A549 (cell line): ENCODE results near the gene C1R. TPM values are rescaled to one million over a fixed set of nuclear protein-coding genes. Genes with fewer than 3 reads are reported as not detected.

ENCODE experiments used
- ATAC-seq, 2 experiments: fragments of 200-7000 bp in 1 of 2; fragments of >200 bp in 1 of 2; cut with Nextera tagmentation in 1 of 2; cut with Tn5 transposase in 1 of 2; 3 replicates each; pipeline versions ENCODE4 v1.8.0 to v1.9.1; 2018 to 2020; ENCODE audit warnings: mild to moderate bottlenecking in 1 of 2, moderate library complexity in 1 of 2
- CTCF ChIA-PET: fragments of 300-600 bp; sonication (Branson Sonifier 250); formaldehyde crosslinking; extraction: SDS; loops from one replicate; lab custom pipeline; 2021; ENCODE audit warnings: antibody characterized with exemption, inconsistent platforms; lab: Yijun Ruan, JAX
- POLR2A ChIA-PET: fragments of 350-600 bp; formaldehyde crosslinking; extraction: SDS; loops from one replicate; lab custom pipeline; 2021; ENCODE audit warnings: antibody characterized with exemption, inconsistent platforms; lab: Yijun Ruan, JAX
- DNase-seq, 2 experiments: peaks; one replicate each; pipeline versions ENCODE4 v3.0.0 to v3.0.0-alpha.2; 2011 to 2016; ENCODE audit warnings: low read depth in 1 of 2, low spot score in 1 of 2
- FAIRE-seq: peaks from 2 replicates; lab custom pipeline; 2011; peaks lifted over from hg19 to GRCh38; lab: Jason Lieb, UNC
- H3K27ac ChIP-seq, 2 experiments: fragments of >200 bp; sonication (Bioruptor Twin); formaldehyde crosslinking; 3 replicates each; pipeline ENCODE4 v1.5.1; 2016 to 2017
- H3K4me1 ChIP-seq: fragments of >200 bp; sonication (Bioruptor Twin); formaldehyde crosslinking; 3 replicates; pipeline ENCODE4 v1.6.1; 2016
- H3K4me2 ChIP-seq: fragments of >200 bp; sonication (Bioruptor Twin); formaldehyde crosslinking; 3 replicates; pipeline ENCODE4 v1.6.1; 2016
- H3K4me3 ChIP-seq: fragments of >200 bp; sonication (Bioruptor Twin); formaldehyde crosslinking; 3 replicates; pipeline ENCODE4 v1.5.1; 2016
- H3K9me3 ChIP-seq: fragments of >200 bp; sonication (Bioruptor Twin); formaldehyde crosslinking; 3 replicates; pipeline ENCODE4 v1.6.1; 2016
- CBX8 ChIP-seq: fragments of 200-600 bp; sonication (generic); IDR thresholded peaks from 2 replicates; pipeline ENCODE4 v1.6.1; 2016
- CEBPB ChIP-seq, 2 experiments: fragments of >200 bp in 1 of 2; sonication (Bioruptor Twin) in 1 of 2; formaldehyde crosslinking in 1 of 2; IDR thresholded peaks; 2 replicates each; pipeline ENCODE4 v1.6.1; 2012 to 2016
- CTCF ChIP-seq: fragments of >200 bp; sonication (Bioruptor Twin); formaldehyde crosslinking; IDR thresholded peaks from 3 replicates; pipeline ENCODE4 v1.5.1; 2016
- EHF ChIP-seq: fragments of 250-450 bp; sonication (Bioruptor Pico); IDR thresholded peaks from 2 replicates; pipeline ENCODE4 v1.5.0; 2020; ENCODE audit warnings: mild to moderate bottlenecking
- EHMT2 ChIP-seq: fragments of 200-600 bp; sonication (generic); IDR thresholded peaks from 2 replicates; pipeline ENCODE4 v1.6.1; 2016; ENCODE audit warnings: antibody characterized with exemption, low read depth, mild to moderate bottlenecking, moderate library complexity
- HEYL ChIP-seq: fragments of 250-450 bp; sonication (Bioruptor Pico); IDR thresholded peaks from 2 replicates; pipeline ENCODE4 v1.8.0; 2021; ENCODE audit warnings: mild to moderate bottlenecking, moderate library complexity
- HOXB13 ChIP-seq: fragments of 250-450 bp; sonication (Bioruptor Pico); IDR thresholded peaks from 2 replicates; pipeline ENCODE4 v1.5.0; 2020; ENCODE audit warnings: low read depth, mild to moderate bottlenecking, moderate library complexity
- MAFK ChIP-seq: fragments of 450-650 bp; IDR thresholded peaks from 2 replicates; pipeline ENCODE4 v1.6.1; 2014; ENCODE audit not compliant: partially characterized antibody
- MAZ ChIP-seq: fragments of 150-350 bp; IDR thresholded peaks from 2 replicates; pipeline ENCODE4 v1.6.1; 2014; ENCODE audit warnings: antibody characterized with exemption, low read depth, low read length, borderline replicate concordance
- NR3C1 ChIP-seq: fragments of >200 bp; sonication (Bioruptor Twin); formaldehyde crosslinking; IDR thresholded peaks from 3 replicates; pipeline ENCODE4 v1.6.1; 2017
- PHF8 ChIP-seq: fragments of 200-600 bp; sonication (generic); IDR thresholded peaks from 2 replicates; pipeline ENCODE4 v1.6.1; 2016; ENCODE audit warnings: low read depth, mild to moderate bottlenecking, antibody characterized with exemption, moderate library complexity, borderline replicate concordance
- POLR2AphosphoS2 ChIP-seq: conservative IDR thresholded peaks from 2 replicates; pipeline ENCODE4 v1.6.1; 2012; ENCODE audit warnings: low read length, improper control_type of control experiment, inconsistent platforms
- RAD21 ChIP-seq, 2 experiments: fragments of >200 bp in 1 of 2; sonication (Bioruptor Twin) in 1 of 2; formaldehyde crosslinking in 1 of 2; IDR thresholded peaks in 1 of 2; conservative IDR thresholded peaks in 1 of 2; 2 replicates in 1 of 2; 3 replicates in 1 of 2; pipeline ENCODE4 v1.6.1; 2012 to 2018; ENCODE audit warnings: inconsistent platforms in 1 of 2
- RCOR1 ChIP-seq: fragments of 150-350 bp; IDR thresholded peaks from 2 replicates; pipeline ENCODE4 v1.6.1; 2014; ENCODE audit warnings: antibody characterized with exemption, low read length, low read depth
- RFX5 ChIP-seq: fragments of 450-650 bp; IDR thresholded peaks from 2 replicates; pipeline ENCODE4 v1.7.1; 2014; ENCODE audit warnings: antibody characterized with exemption, mild to moderate bottlenecking, moderate library complexity
- RNF2 ChIP-seq: fragments of 200-600 bp; sonication (generic); IDR thresholded peaks from 2 replicates; pipeline ENCODE4 v1.6.1; 2016; ENCODE audit warnings: low read depth, mild to moderate bottlenecking, antibody characterized with exemption, moderate library complexity, borderline replicate concordance
- SREBF2 ChIP-seq: fragments of 450-650 bp; IDR thresholded peaks from 2 replicates; pipeline ENCODE4 v1.6.1; 2014; ENCODE audit warnings: mild to moderate bottlenecking, moderate library complexity
- TP53 ChIP-seq: fragments of 250-450 bp; sonication (Bioruptor Pico); IDR thresholded peaks from 2 replicates; pipeline ENCODE4 v1.5.0; 2021; ENCODE audit warnings: mild to moderate bottlenecking, moderate library complexity
- ZFP36 ChIP-seq: fragments of 450-650 bp; IDR thresholded peaks from 2 replicates; pipeline ENCODE4 v1.6.1; 2014; ENCODE audit warnings: borderline replicate concordance; ENCODE audit not compliant: partially characterized antibody
- ZNF302 ChIP-seq: fragments of 250-450 bp; sonication (Bioruptor Pico); IDR thresholded peaks from 2 replicates; pipeline ENCODE4 v1.9.0; 2021; ENCODE audit warnings: inconsistent platforms, mild to moderate bottlenecking, moderate library complexity
- WGBS: methylation state at CpG from one replicate; pipeline ENCODE4 v1.1.6; 2017; ENCODE audit errors: missing lambda C conversion rate; 5-methylcytosine and 5-hydroxymethylcytosine counted together
- polyA plus RNA-seq, 4 experiments: library from polyadenylated mRNA; depleted of rRNA in 3 of 4; stranded (reverse); fragments of >200 nt; fragmentation: RNase III in 1 of 4; extraction: RNeasy Plus Mini Kit Qiagen cat#74134 plus additional on column Dnase treatment in 1 of 4; gene quantifications; 2 replicates in 3 of 4; 3 replicates in 1 of 4; pipeline ENCODE4 v1.2.3, GENCODE V29; 2011 to 2017
- TF ChIP-seq, protein P1 (sequence below): fragments of 200-600 bp; sonication (generic); IDR thresholded peaks from 2 replicates; pipeline ENCODE4 v1.6.1; 2016; ENCODE audit warnings: antibody characterized with exemption, mild to moderate bottlenecking, moderate library complexity

Gene C1R
- polyA plus RNA-seq, 2 of the 4 experiments (the other 2 are of a cell fraction), result 31.4 to 36.0 TPM

- 91% methylated on average over 6 of the region's 6 CpGs for WGBS
- FAIRE-seq, result no peak
- Histone ChIP-seq H3K27ac (no peak overlapping the region), H3K4me1 (no peaks in the 10 kb centered on the region), H3K9me3 (no peaks in the 10 kb centered on the region), H3K4me2 (no peak overlapping the region), H3K4me3 (no peak overlapping the region)
- no peak for ATAC-seq
- ChIA-PET POLR2A (no interaction called here), CTCF (interaction anchor here (1.2 to 13.8 kb wide), 4 partner anchors 7 to 388 kb away, joined by 3 to 150 read pairs (median 45); partner anchors contain the start of genes C1R, C1RL and C1S)
- no peak for DNase-seq
- TF ChIP-seq CTCF (no peak), ZNF302 (no peak)
These were observed 19.7 kb downstream of the C1R start for GRCh38 chr12:7072554-7072953.

GRCh38 chr12:7072035-7072434, 20.2 kb downstream of the C1R start:
- Histone ChIP-seq H3K4me3 (no peak overlapping the region), H3K4me1 (no peaks in the 10 kb centered on the region), H3K9me3 (no peaks in the 10 kb centered on the region), H3K4me2 (no peak overlapping the region), H3K27ac (0 out of 6 replicates have a peak overlapping the region, but pooled peaks of 1 of the 2 experiments have one; percentile 7)
- 79% methylated on average over 6 of the region's 6 CpGs for WGBS
- DNase-seq, result no peak
- TF ChIP-seq MAZ (no peak), NR3C1 (no peak), RFX5 (no peak), ZFP36 (no peak), PHF8 (no peak), CEBPB (IDR thresholded peaks at IDR 0.05) (no peak), HEYL (no peak), RAD21 (conservative IDR thresholded peaks at IDR 0.05 in 1 of 2, IDR thresholded peaks at IDR 0.05 in 1 of 2) (no peak), HOXB13 (no peak), EHMT2 (no peak), POLR2AphosphoS2 (no peak), SREBF2 (no peak), EHF (no peak), MAFK (no peak), RNF2 (no peak), TP53 (CRISPR knock-in tag) (no peak), RCOR1 (no peak), CBX8 (no peak)
- TF ChIP-seq, protein P1, sequence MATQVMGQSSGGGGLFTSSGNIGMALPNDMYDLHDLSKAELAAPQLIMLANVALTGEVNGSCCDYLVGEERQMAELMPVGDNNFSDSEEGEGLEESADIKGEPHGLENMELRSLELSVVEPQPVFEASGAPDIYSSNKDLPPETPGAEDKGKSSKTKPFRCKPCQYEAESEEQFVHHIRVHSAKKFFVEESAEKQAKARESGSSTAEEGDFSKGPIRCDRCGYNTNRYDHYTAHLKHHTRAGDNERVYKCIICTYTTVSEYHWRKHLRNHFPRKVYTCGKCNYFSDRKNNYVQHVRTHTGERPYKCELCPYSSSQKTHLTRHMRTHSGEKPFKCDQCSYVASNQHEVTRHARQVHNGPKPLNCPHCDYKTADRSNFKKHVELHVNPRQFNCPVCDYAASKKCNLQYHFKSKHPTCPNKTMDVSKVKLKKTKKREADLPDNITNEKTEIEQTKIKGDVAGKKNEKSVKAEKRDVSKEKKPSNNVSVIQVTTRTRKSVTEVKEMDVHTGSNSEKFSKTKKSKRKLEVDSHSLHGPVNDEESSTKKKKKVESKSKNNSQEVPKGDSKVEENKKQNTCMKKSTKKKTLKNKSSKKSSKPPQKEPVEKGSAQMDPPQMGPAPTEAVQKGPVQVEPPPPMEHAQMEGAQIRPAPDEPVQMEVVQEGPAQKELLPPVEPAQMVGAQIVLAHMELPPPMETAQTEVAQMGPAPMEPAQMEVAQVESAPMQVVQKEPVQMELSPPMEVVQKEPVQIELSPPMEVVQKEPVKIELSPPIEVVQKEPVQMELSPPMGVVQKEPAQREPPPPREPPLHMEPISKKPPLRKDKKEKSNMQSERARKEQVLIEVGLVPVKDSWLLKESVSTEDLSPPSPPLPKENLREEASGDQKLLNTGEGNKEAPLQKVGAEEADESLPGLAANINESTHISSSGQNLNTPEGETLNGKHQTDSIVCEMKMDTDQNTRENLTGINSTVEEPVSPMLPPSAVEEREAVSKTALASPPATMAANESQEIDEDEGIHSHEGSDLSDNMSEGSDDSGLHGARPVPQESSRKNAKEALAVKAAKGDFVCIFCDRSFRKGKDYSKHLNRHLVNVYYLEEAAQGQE, result no peak
- no peak for FAIRE-seq
- POLR2A ChIA-PET, result no interaction called here
- ATAC-seq, result no peak
- CTCF ChIA-PET, result interaction anchor here (9.8 to 13.8 kb wide), 2 partner anchors 7 to 38 kb away, joined by 84 to 150 read pairs; partner anchors contain the start of genes C1RL and C1S
